Stimulated activated CD8-positive, alpha-beta memory T cell treated with anti-CD3 and anti-CD28 coated beads, Interleukin-2, amount 100 ng/mL, for 48 hours (primary cell): Measurements from ENCODE around the gene CIAPIN1.
"Not testable (repeated sequence)": the region's sequence is repeated elsewhere in the genome, so short reads cannot be mapped to it uniquely, and the experiment has no call there.

Experiments used
- DNase-seq, 2 donors: peaks; one replicate each; pipeline ENCODE4 v3.0.0-alpha.2; 2020; ENCODE audit warnings: low read depth in 2 of 2

Gene CIAPIN1

GRCh38 chr16:57407521-57408353 lies 39.4 kb downstream of the CIAPIN1 start:
- no peak for DNase-seq

- DNase-seq, result no peak
These were observed 40.3 kb downstream of the CIAPIN1 start for GRCh38 chr16:57406881-57407280.

GRCh38 chr16:57405097-57405496 lies 42.1 kb downstream of the CIAPIN1 start:
- no peak for DNase-seq

- no peak for DNase-seq
These were observed 43.0 kb downstream of the CIAPIN1 start, which contains the start of gene CCL17 for GRCh38 chr16:57403965-57404817. Gene CCL17, plus strand, starts transcription at chr16:57404767. Its CDS starts 9,166 bp downstream, at chr16:57413933.

- no peak for DNase-seq
These were observed 45.1 kb downstream of the CIAPIN1 start for GRCh38 chr16:57401943-57402640.

GRCh38 chr16:57397493-57397892 lies 49.7 kb downstream of the CIAPIN1 start:
- DNase-seq, result not testable (repeated sequence)

GRCh38 chr16:57396786-57397185 lies 50.4 kb downstream of the CIAPIN1 start:
- DNase-seq, result no peak

- DNase-seq, result no peak
These were observed 52.2 kb downstream of the CIAPIN1 start for GRCh38 chr16:57395026-57395425.

GRCh38 chr16:57394444-57394843 lies 52.7 kb downstream of the CIAPIN1 start:
- DNase-seq, result no peak

- no peak for DNase-seq
These were observed 54.5 kb downstream of the CIAPIN1 start for GRCh38 chr16:57392694-57393093.

GRCh38 chr16:57391708-57392107 lies 55.5 kb downstream of the CIAPIN1 start:
- no peak for DNase-seq

GRCh38 chr16:57391300-57391699 lies 55.9 kb downstream of the CIAPIN1 start:
- DNase-seq, result no peak

- no peak for DNase-seq
These were observed 56.4 kb downstream of the CIAPIN1 start for GRCh38 chr16:57390636-57391295.

- no peak for DNase-seq
These were observed 58.1 kb downstream of the CIAPIN1 start for GRCh38 chr16:57389087-57389468.

- DNase-seq, result no peak
These were observed 58.7 kb downstream of the CIAPIN1 start for GRCh38 chr16:57388359-57389086.

GRCh38 chr16:57387598-57388354 lies 59.4 kb downstream of the CIAPIN1 start:
- DNase-seq, result no peak

- no peak for DNase-seq
These were observed 60.7 kb downstream of the CIAPIN1 start for GRCh38 chr16:57386381-57386951.

GRCh38 chr16:57385083-57385482 lies 62.1 kb downstream of the CIAPIN1 start:
- no peak for DNase-seq

- DNase-seq, result no peak
These were observed 62.7 kb downstream of the CIAPIN1 start for GRCh38 chr16:57384248-57385070.
